ENCODE measurements around the gene DECR2. TPM values are rescaled to one million over a fixed set of nuclear protein-coding genes. Genes with fewer than 3 reads are reported as not detected.

DECR2 gene
- total RNA-seq, 6 experiments from 2014 or later: 14.0 to 20.3 (median 16.0) TPM

DNA sequence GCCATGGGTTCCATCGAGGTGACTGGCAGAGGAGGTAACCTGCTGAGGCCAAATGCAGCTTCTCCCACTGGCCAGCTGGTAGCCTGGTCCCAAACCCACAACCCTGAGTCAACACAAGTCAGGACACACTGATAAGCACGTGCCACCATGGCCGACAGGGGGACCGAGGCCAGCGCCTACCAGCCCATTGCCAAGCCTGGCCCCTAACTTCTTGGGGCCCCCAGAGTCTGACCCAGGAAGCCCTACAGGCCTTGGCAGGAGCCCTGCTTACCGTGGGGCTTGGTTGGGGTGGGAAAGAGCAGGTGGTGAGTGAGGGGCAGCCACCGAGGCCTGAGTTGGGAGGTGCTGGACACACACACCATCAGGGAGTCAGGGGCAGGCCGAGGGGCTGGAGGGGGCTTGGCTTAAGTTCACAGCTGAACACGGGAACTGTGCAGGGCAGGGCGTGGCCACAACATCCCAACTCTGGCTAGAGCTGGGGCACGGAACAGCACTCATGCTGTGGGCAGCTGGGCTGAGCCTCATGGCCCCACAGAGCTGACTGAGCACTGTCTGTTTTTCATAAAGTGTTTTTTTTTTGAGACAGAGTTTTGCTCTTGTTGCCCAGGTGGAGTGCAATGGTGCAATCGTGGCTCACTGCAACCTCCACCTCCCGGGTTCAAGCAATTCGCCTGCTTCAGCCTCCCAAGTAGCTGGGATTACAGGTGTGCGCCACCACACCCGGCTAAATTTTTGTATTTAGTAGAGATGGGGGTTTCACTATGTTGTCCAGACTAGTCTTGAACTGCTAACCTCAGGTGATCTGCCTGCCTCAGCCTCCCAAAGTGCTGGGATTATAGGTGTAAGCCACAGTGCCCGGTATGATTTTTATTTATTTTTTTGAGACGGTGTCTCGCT is 36.8 kb upstream of the DECR2 start:
- H3K27me3 Mint-ChIP-seq (ENCODE audit: insufficient read depth): peaks cover 2% of the 10 kb centered on the region; the same call in 1 of the 2 replicates
- 0 out of 2 replicates have a peak, but pooled peaks cover 7% of the 10 kb centered on the region for H3K36me3 Mint-ChIP-seq (ENCODE audit: low read depth)
- H3K9me3 Mint-ChIP-seq: no peaks in the 10 kb centered on the region
- peaks cover 6% of the 10 kb centered on the region; the same call in 1 of the 2 replicates for H3K4me1 Mint-ChIP-seq (ENCODE audit: low read depth)
- no peak for DNase-seq
- H3K27ac Mint-ChIP-seq: no peak overlapping the region
- no peak overlapping the region for H3K4me3 Mint-ChIP-seq
- TF ChIP-seq CTCF (IDR thresholded peaks at IDR 0.05): no peak

DNA sequence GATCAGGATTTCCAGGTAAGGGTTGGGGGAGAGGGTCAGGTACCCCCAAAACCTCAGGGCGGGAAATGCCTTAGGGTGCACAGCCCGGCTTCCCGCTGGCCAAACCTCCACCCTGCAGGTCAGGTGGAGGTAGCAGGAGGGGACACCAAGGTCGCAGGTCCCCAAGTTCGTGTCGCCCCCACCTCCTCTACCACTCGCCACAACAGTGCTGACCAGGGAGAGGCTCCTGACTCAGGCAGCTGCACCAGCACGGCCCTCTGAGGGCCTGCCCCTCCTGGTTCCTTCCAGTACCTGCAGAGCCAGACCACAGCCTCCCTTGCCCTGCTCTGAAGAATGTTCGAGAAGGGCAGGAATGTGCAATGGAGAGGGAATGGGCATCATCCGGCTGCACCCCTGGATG is 35.2 kb upstream of the DECR2 start:
- DNase-seq: no peak
- H3K9me3 Mint-ChIP-seq: no peaks in the 10 kb centered on the region
- no peak for TF ChIP-seq CTCF (IDR thresholded peaks at IDR 0.05)
- H3K4me3 Mint-ChIP-seq: no peak overlapping the region
- 0 out of 2 replicates have a peak, but pooled peaks cover 7% of the 10 kb centered on the region for H3K36me3 Mint-ChIP-seq (ENCODE audit: low read depth)
- H3K4me1 Mint-ChIP-seq (ENCODE audit: low read depth): peaks cover 14% of the 10 kb centered on the region
- H3K27ac Mint-ChIP-seq: no peak overlapping the region
- peaks cover 5% of the 10 kb centered on the region for H3K27me3 Mint-ChIP-seq (ENCODE audit: insufficient read depth)

DNA sequence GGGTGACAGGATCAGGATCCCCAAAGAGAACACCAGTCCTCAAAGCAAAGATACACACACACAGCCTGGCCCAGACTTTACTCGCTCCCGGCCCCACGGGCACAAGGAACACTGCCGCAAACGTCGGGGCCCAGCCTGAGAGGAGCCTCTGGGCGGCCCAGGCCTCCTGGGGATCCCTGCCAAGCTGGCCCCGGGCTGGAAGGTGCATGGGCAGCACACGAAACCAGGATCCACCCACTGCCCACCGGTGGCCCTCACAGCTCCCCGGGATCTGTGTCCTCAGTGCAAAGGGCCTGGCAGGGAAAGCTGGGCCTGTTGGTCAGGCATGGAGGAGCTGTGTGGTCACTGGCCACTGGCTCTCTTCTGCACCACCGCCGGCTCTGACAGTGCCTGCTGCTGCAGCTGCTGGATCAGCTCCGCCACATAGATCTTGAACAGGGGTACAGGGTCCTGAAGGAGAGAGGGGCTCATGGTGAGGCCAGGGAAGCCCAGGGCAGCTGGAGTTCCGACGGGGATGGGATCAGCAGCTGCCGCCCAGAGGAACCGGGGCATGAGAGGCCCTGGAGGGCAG is 34.3 kb upstream of the DECR2 start:
- no peak for TF ChIP-seq CTCF (IDR thresholded peaks at IDR 0.05)
- no peak for DNase-seq
- H3K4me3 Mint-ChIP-seq: no peak overlapping the region
- H3K4me1 Mint-ChIP-seq (ENCODE audit: low read depth): peaks cover 14% of the 10 kb centered on the region
- H3K27me3 Mint-ChIP-seq (ENCODE audit: insufficient read depth): peaks cover 5% of the 10 kb centered on the region
- H3K36me3 Mint-ChIP-seq (ENCODE audit: low read depth): 0 out of 2 replicates have a peak, but pooled peaks cover 7% of the 10 kb centered on the region
- no peaks in the 10 kb centered on the region for H3K9me3 Mint-ChIP-seq
- H3K27ac Mint-ChIP-seq: no peak overlapping the region

DNA sequence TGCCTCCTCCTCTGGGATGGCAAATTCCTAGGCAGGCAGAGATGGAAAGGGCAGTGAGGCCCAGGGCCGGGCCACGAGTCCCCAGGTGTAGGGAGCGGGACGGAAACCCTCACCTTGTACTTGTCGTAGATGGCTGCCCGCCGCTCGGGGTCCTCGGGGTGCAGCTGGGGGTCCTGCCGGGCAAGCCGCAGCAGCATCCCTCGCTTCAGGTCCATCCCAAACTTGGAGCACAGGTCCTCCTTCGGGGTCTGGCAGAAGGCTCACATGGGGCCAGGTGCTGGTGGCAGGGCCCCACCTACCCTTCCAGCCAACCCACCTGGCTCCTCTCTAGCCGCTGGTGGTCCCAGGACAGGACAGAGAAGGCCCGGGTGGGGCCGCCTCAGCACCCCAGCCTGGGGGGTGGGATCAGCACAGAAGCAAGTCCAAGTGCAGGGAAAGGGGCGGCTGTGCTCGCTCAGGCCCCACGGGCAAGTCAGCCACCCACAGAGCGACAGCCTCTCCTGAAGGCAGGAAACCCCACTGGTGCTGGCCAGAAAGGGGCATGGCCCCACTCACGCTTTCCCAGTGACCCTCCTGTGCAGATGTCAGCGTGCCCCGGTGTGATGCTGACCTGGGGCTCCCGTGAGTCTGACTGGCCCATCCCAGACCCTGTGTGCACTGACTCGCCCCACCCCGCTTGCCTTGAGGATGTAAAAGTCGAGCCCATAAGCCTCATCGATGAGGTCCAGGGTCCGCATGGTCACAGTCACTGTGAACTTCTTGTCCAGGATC is 33.1 kb upstream of the DECR2 start:
- peaks cover 14% of the 10 kb centered on the region for H3K4me1 Mint-ChIP-seq (ENCODE audit: low read depth)
- no peak for TF ChIP-seq CTCF (IDR thresholded peaks at IDR 0.05)

GRCh38 chr16:369275-369865 is 32.3 kb upstream of the DECR2 start:
- no peak for DNase-seq
- Mint-ChIP-seq H3K27ac (no peak overlapping the region), H3K36me3 (ENCODE audit: low read depth) (0 out of 2 replicates have a peak, but pooled peaks cover 7% of the 10 kb centered on the region), H3K9me3 (no peaks in the 10 kb centered on the region), H3K4me1 (ENCODE audit: low read depth) (peaks cover 14% of the 10 kb centered on the region), H3K4me3 (peak overlapping the region; percentile 84), H3K27me3 (ENCODE audit: insufficient read depth) (peaks cover 3% of the 10 kb centered on the region)
- TF ChIP-seq CTCF (IDR thresholded peaks at IDR 0.05): no peak

More for the DNA sequence above, 33.1 kb upstream of the DECR2 start:
- no peak overlapping the region for H3K27ac Mint-ChIP-seq
- DNase-seq: no peak
- no peaks in the 10 kb centered on the region for H3K9me3 Mint-ChIP-seq
- H3K27me3 Mint-ChIP-seq (ENCODE audit: insufficient read depth): peaks cover 4% of the 10 kb centered on the region
- 0 out of 2 replicates have a peak, but pooled peaks cover 7% of the 10 kb centered on the region for H3K36me3 Mint-ChIP-seq (ENCODE audit: low read depth)
- no peak overlapping the region for H3K4me3 Mint-ChIP-seq
